Stimulated activated CD4-positive, alpha-beta T cell treated with anti-CD3 and anti-CD28 coated beads, Interleukin-1b, Interleukin-23, amount 100 ng/mL, for 24 hours (primary cell): ENCODE data around the gene DDA1.
A peak's percentile ranks its signal among the peaks of the same experiment; 100 is the strongest.

Experiments
- DNase-seq, 4 experiments: peaks; one replicate each; pipeline ENCODE4 v3.0.0-alpha.2; 2020; ENCODE audit warnings: low read depth in 4 of 4, low spot score in 1 of 4

DDA1 gene

GRCh38 chr19:17311455-17312188 is 2.3 kb downstream of the DDA1 start:
- DNase-seq = no peak

DNA sequence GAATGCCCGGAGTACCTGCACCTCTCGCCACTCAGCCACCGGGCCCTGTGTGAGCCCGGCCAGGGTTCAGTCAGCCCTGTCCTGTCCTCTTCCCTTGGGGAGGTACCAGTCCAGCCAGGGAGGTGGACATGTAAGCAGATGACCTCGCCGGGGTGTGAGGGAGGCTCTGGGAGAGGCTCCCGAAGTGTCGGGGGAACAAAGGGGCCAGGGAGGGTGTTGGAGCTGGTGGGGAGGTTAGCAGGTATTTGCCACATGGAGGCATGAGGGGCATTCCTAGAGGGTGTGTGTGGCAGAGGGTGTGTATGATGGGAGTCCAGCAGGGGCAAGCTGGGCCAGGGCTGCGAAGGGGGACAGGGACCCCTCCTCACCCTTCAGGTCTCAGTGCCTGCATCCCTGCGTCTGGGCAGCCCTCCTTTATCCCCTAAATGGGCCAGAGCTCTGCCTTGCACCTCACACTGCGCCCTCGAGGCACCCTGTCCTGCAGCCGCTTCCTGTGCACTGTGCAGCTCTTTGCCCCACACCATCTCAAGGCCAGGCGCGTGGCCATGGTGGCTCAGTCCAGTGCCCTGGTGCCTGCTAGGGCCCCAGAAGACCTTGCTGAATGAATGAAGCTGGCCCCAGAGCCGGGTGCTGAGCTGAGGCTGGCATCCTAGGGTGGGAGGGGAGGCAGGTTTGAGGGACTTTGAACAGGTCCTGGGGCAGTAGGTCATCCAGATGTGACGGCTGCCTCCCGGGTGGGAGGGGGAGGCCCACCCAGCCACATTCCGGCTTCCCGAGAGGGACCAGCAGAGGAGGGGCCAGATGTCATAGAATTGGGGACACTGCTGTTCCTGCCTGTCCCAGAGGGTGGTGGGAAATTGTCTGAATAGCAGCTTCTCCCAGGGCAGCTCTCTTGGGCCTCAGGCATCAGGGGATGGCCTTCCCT is 3.1 kb downstream of the DDA1 start:
- no peak for DNase-seq

DNA sequence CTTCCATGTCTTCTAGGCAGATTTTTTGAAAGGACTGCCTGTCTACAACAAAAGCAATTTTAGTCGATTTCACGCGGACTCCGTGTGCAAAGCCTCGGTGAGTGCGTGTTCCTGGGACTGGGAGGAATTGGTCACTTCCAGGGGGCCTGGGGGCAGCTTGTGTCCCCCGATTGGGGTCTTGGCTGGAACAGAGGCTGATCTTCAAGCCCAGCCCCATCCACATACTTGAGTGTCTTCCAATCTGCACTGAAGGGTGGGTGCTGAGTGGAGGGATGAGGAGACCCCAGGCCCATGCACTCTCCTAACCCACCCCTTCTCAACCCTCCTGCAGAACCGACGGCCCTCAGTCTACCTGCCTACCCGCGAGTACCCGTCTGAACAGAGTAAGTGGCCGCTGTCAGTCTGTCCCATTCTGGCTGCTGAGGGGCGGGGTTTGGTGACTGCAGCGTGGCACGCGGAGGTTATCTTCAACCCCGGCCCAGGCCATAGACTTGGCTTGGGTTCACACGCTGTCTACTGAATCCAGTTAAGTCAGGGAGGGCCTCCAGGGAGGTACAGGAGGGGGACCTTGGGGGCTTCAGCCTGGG is 4.7 kb downstream of the DDA1 start:
- DNase-seq = no peak

- DNase-seq = no peak
Observed at GRCh38 chr19:17318966-17319365, 9.6 kb downstream of the DDA1 start.

- no peak for DNase-seq
Observed at GRCh38 chr19:17319473-17320238, 10.3 kb downstream of the DDA1 start.

- DNase-seq = no peak
Observed at GRCh38 chr19:17320435-17320834, 11.1 kb downstream of the DDA1 start.

GRCh38 chr19:17321655-17322489 is 12.5 kb downstream of the DDA1 start:
- DNase-seq = no peak

DNA sequence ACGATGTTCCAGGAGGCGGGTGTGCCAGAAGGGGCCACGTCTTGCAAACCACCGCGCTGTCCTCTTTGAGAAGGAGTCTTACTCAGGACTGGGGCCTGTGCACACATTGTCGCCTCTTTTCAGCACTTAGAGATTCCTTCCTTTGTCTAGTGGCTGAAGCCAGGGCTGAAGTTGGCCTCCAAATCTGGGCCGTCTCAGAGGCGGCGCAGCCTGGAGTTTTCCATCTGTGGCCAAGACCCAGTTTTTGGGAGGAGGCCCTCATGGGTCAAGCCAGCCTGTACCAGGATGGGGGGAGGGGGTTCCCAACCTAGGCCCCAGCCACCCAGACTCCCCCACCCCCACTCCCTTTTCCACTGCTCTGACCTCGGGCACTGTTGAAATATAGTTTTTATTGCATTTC is 13.5 kb downstream of the DDA1 start:
- DNase-seq = no peak

- DNase-seq = no peak
Observed at GRCh38 chr19:17323300-17323963, 14.1 kb downstream of the DDA1 start.

GRCh38 chr19:17323964-17324332 is 14.6 kb downstream of the DDA1 start:
- DNase-seq = no peak

DNA sequence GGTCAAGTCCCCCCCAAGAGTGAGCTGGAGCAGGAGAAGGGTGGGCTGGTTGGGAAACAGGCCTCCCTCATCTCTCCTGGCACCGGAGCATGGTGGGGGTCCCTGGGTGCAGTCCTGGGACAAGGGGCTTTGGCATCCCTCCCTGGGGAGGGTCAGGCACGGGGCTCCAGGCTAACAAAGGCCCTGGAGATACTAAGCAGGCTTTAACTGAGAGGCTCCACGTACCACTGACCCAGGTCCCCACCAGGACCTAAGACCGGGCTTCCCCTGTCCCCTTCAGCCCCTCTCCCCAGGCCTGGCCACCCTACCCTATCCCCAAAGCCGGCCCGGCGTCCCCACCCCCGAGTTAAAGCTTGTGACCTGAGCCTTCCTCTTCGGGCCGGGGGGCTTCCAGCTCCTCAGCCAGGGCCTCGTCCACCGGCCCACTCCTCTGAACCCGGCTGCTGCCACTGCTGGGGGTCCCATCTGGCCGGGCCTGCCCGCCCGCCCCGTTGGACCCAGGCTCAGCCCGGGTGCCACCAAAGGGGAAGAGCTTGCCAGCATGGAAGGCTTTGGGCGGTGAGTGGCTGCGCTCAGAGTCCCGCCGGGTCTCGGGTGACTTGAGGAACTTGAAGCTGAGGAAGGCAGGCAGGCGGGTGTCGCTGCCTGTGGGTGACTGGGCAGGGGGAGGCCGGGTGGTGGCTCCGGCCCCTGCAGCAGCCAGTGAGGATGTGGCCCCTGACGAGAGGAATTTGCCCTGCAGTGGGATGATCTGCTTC is 15.2 kb downstream of the DDA1 start:
- no peak for DNase-seq

- no peak for DNase-seq
Observed at GRCh38 chr19:17325133-17325532, 15.8 kb downstream of the DDA1 start.

- no peak for DNase-seq
Observed at GRCh38 chr19:17325881-17326594, 16.7 kb downstream of the DDA1 start.

DNA sequence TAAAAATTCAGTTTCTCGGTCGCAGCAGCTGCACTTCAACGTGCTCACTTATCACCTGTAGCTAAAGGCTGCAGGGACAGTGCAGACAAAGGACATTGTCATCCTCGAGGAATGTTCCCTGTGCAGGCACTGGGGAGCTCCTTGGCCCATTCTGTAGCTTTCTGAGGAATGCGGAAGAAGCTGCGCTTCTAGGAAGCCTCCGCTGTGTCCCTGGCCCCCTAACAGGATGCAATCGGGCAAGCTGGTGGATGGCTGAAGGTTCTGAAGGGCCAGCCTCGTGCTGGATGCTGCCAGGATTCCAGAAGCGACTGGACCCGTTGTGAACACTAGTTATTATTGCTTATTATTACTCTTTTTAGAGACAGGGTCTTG is 17.2 kb downstream of the DDA1 start:
- no peak for DNase-seq

GRCh38 chr19:17327068-17327653 is 17.8 kb downstream of the DDA1 start:
- no peak for DNase-seq

DNA sequence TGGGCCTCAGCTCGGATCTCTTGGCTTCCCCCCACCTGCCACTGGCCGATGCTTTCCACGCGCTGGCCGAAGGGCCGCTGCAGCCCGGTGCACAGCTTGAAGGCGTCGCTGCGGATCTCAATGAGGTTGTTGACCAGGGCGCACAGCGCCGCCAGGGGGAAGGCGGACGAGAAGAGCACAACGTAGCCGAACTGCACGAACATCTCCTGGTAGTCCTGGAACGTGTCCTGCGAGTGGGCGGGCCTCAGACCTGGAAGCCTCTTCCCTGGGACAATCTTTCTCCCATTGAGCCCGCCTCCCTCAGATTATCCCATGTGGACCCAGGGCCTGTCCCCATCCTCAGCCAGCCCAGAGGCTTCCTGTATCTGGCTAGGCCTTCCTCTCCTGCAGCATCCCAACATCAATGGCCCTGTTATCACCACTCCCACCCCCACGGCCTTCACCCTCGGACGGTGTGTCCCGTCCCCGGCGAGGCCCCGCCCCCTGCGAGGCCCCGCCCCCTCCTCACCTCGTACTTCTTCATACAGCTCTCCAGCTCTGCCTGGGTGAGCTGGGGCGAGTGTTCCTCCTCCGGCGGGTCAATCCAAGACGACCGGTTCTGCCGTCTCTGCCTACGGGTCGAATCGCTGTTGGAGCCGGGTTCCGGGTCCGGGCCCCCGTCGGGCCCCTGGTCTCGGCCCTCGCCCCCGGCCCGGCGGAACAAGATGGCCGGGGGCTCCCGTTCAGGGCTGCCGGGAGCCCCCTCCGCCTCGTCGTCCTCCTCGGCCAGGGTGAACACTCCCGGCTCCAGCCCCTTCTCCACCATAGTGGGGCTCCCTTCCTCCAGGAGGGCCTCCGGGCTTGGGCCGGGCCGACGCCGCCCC is 18.5 kb downstream of the DDA1 start:
- DNase-seq = peak in 1 of 4 experiments; percentile 47
